GM18505 (cell line): ENCODE results near the gene ERMARD.

Source experiments
- ATAC-seq: cut with Tn5 transposase; IDR thresholded peaks from one replicate; pipeline ENCODE4 v1.9.1; 2021; ENCODE audit not compliant: unreplicated experiment
- POLR2A ChIP-seq: IDR thresholded peaks from 4 replicates; pipeline ENCODE4 v1.6.1; 2011; ENCODE audit warnings: borderline replicate concordance; ENCODE audit not compliant: insufficient read depth, insufficient read length; ENCODE audit errors: extremely low read depth

ERMARD gene

DNA sequence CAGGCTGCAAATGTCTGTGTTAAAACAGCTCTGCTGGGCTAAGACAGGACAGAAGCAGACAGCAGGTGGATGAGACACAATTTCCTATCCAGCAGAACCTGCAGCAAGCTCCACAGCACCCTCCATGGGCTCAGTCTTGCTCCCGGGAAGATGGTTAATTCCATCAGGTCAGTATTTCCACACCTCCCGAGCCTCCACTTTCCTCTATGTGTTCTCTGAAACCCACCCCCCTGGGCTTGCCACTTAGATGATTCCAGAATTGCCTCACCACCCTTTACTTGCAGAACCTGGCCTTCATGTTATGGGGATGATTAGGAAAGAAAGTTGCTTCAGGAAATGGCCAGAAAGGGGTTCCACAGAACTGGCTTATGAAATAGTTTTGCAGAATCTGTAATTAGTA, 43.8 kb downstream of the ERMARD start:
- ATAC-seq: no peak
- no peak for TF ChIP-seq POLR2A

DNA sequence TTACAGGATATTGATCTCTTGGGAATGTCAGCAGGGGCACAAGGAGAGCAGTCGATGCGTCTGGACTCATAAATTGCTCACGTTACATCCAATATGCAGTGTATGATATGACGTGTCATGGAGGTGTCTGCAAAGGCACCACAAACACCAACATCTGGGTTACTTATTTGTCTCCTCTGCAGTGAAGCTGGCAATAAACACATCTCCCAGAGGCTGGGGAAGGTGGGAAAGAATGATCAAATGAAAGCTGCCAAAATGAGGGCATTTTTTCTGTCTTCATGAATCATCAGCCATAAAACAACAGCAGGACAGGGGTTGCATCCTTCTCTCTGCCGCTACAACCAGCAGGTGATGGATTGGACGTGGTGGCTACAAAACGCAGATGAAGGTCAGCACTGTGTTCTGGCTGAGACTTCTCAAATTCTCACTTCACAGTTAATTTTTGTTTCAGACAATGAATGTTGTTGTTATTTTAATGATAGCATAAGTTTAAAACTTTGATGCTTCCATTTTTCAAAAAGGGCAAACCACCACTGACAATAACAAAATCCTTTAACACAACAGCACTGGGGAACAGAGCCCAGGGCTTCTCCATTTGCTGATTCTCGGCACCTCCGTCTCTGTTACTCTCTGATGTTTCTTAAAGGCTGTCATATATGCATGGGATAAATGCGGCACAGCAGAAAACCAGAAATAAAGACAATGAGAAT, 47.5 kb downstream of the ERMARD start:
- no peak for ATAC-seq
- no peak for TF ChIP-seq POLR2A

DNA sequence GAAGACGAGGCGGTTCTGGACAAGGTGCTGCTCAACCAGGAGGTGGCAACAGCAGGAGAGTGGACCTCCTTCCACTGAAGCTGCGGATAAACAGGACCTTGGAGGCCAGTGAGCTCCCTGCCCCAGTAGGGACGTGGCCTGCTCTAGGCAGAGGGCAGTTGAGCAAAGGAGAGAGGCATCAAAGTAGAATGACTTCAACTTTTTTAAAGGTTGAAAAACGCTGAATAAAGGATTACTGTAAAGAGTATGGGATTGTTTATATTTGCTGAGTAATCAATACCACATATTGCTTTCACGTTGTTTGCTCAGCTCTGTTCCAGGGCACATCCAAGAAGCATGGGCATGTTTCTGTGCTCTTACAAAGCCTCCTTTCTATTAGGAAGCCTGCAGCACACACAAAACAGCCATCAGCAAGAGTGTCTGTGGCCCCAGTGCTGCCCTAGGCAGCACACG, 48.1 kb downstream of the ERMARD start:
- no peak for ATAC-seq
- TF ChIP-seq POLR2A: no peak

DNA sequence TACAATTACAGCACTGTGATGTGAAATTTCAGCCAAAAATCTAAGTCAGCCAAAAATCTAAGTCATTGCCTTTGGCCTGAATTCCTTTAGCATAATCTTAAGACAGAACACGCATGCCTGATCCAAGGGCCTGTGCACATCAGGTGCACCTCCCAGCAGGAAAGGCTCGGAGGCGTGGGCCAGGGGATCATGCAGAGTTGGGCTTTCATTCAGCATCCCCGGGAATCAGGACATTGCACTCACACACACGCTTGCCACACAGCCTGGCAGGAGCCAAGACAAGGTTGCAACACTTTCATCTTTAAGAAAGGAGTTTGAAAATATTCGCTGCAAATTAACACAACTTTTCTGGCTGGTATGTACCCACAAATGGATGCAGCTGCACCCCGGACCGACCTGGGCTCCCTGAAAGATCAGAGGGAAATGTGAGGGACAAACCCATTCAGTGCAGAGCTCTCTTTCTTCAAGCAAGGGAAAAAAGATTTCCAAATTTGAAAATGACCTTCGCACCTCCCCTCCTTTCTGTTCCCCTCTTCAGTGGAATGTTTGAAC, 48.8 kb downstream of the ERMARD start:
- ATAC-seq: no peak
- TF ChIP-seq POLR2A: no peak

DNA sequence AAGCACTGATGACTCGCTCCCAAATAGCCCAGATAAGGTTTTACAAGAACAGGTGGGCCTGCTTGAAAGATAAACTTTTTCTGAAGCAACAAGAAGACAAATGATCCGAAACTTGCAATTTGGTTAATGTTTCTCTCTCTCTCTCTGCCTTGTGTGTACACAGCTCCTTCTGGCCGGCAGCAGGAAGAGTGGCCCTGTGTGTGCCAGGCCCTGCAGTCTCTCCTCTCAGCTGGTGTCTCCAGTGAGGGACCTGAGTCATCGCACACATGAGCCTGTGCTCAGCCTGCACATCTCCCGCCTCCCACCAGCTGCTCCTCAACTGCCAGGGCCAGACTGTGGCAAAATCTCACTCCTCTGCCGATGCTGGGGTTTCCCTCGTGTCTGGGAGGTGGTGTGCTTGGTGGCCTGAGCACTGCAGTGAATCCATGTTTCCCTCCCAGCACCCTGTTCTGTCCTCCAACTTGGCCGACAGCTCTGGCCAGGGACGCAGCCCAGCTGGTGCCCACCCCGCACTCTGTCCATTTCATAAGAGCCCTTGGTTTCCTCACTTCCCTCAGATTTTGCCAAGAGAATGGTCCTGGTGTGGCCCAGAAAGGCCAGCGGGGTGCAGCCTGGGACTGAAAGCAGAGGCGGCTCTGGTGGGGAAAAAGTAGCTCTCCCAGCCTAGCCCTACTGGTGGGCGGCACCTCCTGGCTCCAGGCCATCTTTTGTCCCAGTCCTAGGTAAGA, 49.4 kb downstream of the ERMARD start:
- ATAC-seq: no peak
- TF ChIP-seq POLR2A: no peak

DNA sequence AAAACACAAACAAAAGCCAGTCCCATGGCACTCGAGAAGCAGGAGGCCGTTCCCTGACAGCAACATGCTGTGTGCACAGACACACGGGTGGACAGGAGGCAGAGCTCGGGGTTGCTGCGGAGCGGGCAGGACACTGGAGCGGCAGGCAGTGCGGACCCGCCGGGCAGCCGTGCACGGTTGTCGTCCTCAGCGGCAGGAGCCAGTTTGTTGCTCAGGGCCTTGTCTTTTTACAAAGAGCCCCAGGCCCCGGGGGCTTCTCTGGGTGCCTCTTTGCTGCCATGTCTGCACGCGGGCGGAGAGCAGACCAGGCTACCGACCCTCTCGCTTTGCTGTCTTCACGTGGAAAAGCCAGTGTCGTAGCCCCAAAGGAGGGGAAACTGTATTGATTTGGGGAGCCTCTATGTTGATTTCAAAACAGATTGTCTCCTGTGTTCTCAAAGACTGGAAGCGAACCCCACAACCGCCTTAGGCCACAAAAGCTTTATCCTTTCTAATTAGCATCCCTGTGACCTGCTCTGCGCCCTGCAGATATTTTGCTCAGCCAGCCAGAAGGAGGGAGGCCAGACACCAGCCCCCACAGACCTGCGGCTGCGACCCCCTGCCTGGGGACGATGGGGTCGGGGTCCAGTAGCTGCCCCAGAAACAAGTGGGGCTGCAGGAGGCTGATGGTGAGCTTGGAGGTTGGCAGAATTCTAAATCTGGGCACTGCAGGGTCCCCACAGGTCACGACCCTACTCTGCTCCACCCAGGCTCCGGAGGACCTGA, 50.2 kb downstream of the ERMARD start:
- ATAC-seq: no peak

DNA sequence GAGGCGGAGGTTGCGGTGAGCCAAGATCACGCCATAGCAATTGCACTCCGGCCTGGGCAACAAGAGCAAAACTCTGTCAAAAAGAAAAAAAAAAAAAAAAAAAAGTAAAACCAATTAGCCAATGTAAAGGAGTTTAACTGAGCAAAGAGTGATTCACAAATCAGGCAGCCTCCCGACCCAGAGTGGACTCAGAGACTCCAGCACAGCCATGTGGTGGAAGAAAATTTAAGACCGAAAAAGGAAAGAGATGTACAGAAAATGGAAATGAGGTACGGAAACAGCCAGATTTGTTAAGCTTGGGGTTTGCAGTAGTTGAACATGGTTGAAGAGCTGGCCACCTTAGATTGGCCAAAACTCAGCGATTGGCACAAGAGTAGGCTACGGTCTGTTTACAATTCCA, 51.4 kb downstream of the ERMARD start:
- no peak for TF ChIP-seq POLR2A
- no peak for ATAC-seq

More for the DNA sequence above, 50.2 kb downstream of the ERMARD start:
- no peak for TF ChIP-seq POLR2A

- peak; percentile 55 for ATAC-seq
- TF ChIP-seq POLR2A: no peak
Measured at GRCh38 chr6:169803271-169803811, 51.9 kb downstream of the ERMARD start.

- no peak for ATAC-seq
- no peak for TF ChIP-seq POLR2A
Measured at GRCh38 chr6:169803816-169804340, 52.5 kb downstream of the ERMARD start.

DNA sequence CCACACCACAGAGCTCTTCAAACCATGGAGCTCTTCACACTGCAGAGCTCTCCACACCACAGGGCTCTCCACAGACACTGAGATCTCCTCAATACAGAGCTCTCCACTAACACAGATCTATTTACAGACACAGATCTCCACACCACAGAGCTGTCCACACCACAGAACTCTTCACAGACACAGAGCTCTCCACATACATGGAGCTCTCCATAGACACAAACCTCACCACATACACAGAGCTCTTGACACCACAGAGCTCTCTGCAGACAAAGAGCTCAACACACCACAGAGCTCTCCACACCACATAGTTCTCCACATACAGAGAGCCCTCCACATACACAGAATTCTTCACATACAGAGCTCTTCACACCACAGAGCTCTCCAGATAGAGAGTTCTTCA, 53.0 kb downstream of the ERMARD start:
- ATAC-seq: no peak
- no peak for TF ChIP-seq POLR2A

GRCh38 chr6:169805242-169805838, 53.9 kb downstream of the ERMARD start:
- ATAC-seq: peak; percentile 37
- TF ChIP-seq POLR2A: no peak

GRCh38 chr6:169806701-169807100, 55.3 kb downstream of the ERMARD start:
- no peak for ATAC-seq
- no peak for TF ChIP-seq POLR2A
